WTC11 (cell line): Measurements from ENCODE around the gene INF2. TPM values are rescaled to one million over a fixed set of nuclear protein-coding genes. Genes with fewer than 3 reads are reported as not detected.
A peak's percentile ranks its signal among the peaks of the same experiment; 100 is the strongest.

Source experiments
- ATAC-seq: fragments of 200-7000 bp; cut with Tn5 transposase; 2 replicates; pipeline ENCODE4 v1.10.0; 2021; ENCODE audit warnings: mild to moderate bottlenecking, moderate library complexity
- CTCF ChIA-PET: fragments of 300-600 bp; sonication (Branson Sonifier 250); formaldehyde crosslinking; loops from one replicate; lab custom pipeline; 2021; ENCODE audit warnings: antibody characterized with exemption; lab: Charles Lee
- POLR2A ChIA-PET: fragments of 350-600 bp; sonication (Branson Sonifier 250); formaldehyde crosslinking; loops from one replicate; lab custom pipeline; 2021; ENCODE audit warnings: antibody characterized with exemption; lab: Charles Lee
- DNase-seq: peaks from one replicate; pipeline ENCODE4 v3.0.0; 2021; ENCODE audit warnings: low spot score
- H3K27ac Mint-ChIP-seq: 2 replicates; pipeline ENCODE4 v1.8.0; 2021; ENCODE audit warnings: mixed read lengths
- H3K27me3 Mint-ChIP-seq: 2 replicates; pipeline ENCODE4 v1.8.0; 2021; ENCODE audit warnings: low read depth, mild to moderate bottlenecking, moderate library complexity, mixed read lengths
- H3K36me3 Mint-ChIP-seq: 2 replicates; pipeline ENCODE4 v1.8.0; 2021; ENCODE audit warnings: mixed read lengths
- H3K4me1 Mint-ChIP-seq: 2 replicates; pipeline ENCODE4 v1.8.0; 2022; ENCODE audit warnings: mixed read lengths
- H3K4me3 Mint-ChIP-seq: 2 replicates; pipeline ENCODE4 v1.8.0; 2021; ENCODE audit warnings: mild to moderate bottlenecking, moderate library complexity, mixed read lengths
- H3K9me3 Mint-ChIP-seq: 2 replicates; pipeline ENCODE4 v1.8.0; 2021; ENCODE audit warnings: mixed read lengths
- ATF1 ChIP-seq: sonication (generic); formaldehyde crosslinking; IDR thresholded peaks from 2 replicates; pipeline ENCODE4 v1.8.1; 2023; ENCODE audit warnings: mild to moderate bottlenecking, moderate library complexity, missing genetic modification reagents
- EMX1 ChIP-seq: fragments of 250-450 bp; sonication (Bioruptor Pico); IDR thresholded peaks from 2 replicates; pipeline ENCODE4 v1.8.0; 2021; ENCODE audit warnings: mild to moderate bottlenecking
- FOXP1 ChIP-seq: sonication (generic); formaldehyde crosslinking; IDR thresholded peaks from 2 replicates; pipeline ENCODE4 v1.8.0; 2022; ENCODE audit warnings: missing genetic modification reagents, mild to moderate bottlenecking, moderate library complexity, borderline replicate concordance
- GTF2I ChIP-seq: fragments of 250-450 bp; sonication (Bioruptor Pico); conservative IDR thresholded peaks from 2 replicates; pipeline ENCODE4 v1.4.0; 2021; ENCODE audit warnings: mild to moderate bottlenecking
- JAZF1 ChIP-seq: fragments of 250-450 bp; sonication (Bioruptor Pico); IDR thresholded peaks from 2 replicates; pipeline ENCODE4 v1.9.0; 2021; ENCODE audit warnings: moderate library complexity, mild to moderate bottlenecking, inconsistent platforms
- MYBL2 ChIP-seq: sonication (generic); formaldehyde crosslinking; IDR thresholded peaks from 2 replicates; pipeline ENCODE4 v1.8.1; 2023; ENCODE audit warnings: mild to moderate bottlenecking, moderate library complexity, missing genetic modification reagents
- SOX15 ChIP-seq: fragments of 250-450 bp; sonication (Bioruptor Pico); IDR thresholded peaks from 2 replicates; pipeline ENCODE4 v1.9.0; 2021; ENCODE audit warnings: mild to moderate bottlenecking
- SP1 ChIP-seq: sonication (generic); formaldehyde crosslinking; conservative IDR thresholded peaks from 2 replicates; pipeline ENCODE4 v1.8.1; 2022; ENCODE audit warnings: missing genetic modification reagents
- TEAD1 ChIP-seq: sonication (generic); formaldehyde crosslinking; IDR thresholded peaks from 2 replicates; pipeline ENCODE4 v1.8.0; 2022; ENCODE audit warnings: mild to moderate bottlenecking, missing genetic modification reagents
- ZNF232 ChIP-seq: sonication (generic); formaldehyde crosslinking; IDR thresholded peaks from 2 replicates; pipeline ENCODE4 v1.8.0; 2022; ENCODE audit warnings: mild to moderate bottlenecking, missing genetic modification reagents
- ZNF671 ChIP-seq: fragments of 250-450 bp; sonication (Bioruptor Pico); IDR thresholded peaks from 2 replicates; pipeline ENCODE4 v1.8.0; 2021; ENCODE audit warnings: mild to moderate bottlenecking
- total RNA-seq: library from RNA; stranded (reverse); gene quantifications from 3 replicates; pipeline ENCODE4 v1.2.3, GENCODE V29; 2021
- TF ChIP-seq, protein P1 (sequence below): fragments of 250-450 bp; sonication (Bioruptor Pico); IDR thresholded peaks from 2 replicates; pipeline ENCODE4 v1.9.0; 2021; ENCODE audit warnings: mild to moderate bottlenecking
- TF ChIP-seq, protein P2 (sequence below): sonication (generic); formaldehyde crosslinking; IDR thresholded peaks from 2 replicates; pipeline ENCODE4 v1.8.0; 2023; ENCODE audit warnings: missing genetic modification reagents, mild to moderate bottlenecking, borderline replicate concordance
- TF ChIP-seq, protein P3 (sequence below): fragments of 250-450 bp; sonication (Bioruptor Pico); IDR thresholded peaks from 2 replicates; pipeline ENCODE4 v1.9.0; 2021; ENCODE audit warnings: mild to moderate bottlenecking
- TF ChIP-seq, protein P4 (sequence below): fragments of 250-450 bp; sonication (Bioruptor Pico); IDR thresholded peaks from 2 replicates; pipeline ENCODE4 v1.9.0; 2021; ENCODE audit warnings: mild to moderate bottlenecking, borderline replicate concordance
- TF ChIP-seq, protein P5 (sequence below): fragments of 250-450 bp; sonication (Bioruptor Pico); IDR thresholded peaks from 2 replicates; pipeline ENCODE4 v1.8.0; 2021; ENCODE audit warnings: mild to moderate bottlenecking

Gene INF2
- total RNA-seq, 1 experiment from 2014 or later = 82.4 TPM

DNA sequence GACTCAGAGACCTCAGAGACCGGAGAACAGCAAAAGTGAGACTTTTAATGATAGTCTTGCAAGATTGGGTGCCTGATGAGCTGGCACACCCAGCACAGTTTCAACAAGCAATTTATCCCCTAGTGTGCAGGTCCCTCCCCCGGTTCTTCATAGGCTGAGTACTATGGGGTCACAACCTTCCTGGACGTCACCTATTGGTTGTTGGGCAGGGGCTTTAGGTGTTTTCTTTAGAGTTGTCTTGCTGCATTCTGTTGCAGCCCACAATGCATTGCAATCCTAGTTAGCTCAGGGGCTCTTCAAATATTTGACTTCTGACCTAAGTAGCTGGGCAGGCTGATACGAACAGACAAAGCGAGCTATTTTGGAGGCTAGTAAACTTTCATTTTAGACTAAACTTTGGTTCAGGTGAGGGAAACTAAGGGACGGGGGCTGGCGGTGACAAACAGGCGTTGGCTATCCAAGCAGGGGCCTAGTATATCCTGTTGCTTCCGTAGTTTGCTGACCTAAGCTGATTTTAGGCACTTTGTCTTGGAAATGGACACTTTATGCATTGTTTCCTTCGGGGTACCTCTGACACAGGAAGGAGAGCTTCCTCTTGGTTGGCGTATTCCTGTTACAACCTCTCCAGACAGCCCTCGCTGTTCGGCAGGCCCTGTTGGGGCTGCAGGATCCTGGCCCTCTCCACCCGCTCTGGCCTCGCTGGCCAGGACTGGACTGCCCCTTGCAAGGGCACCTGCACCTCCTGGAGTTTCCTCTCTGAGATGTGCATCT, 77.6 kb downstream of the INF2 start:
- H3K36me3 Mint-ChIP-seq = peaks cover 27% of the 10 kb centered on the region
- peaks cover 17% of the 10 kb centered on the region for H3K4me1 Mint-ChIP-seq
- peaks cover 17% of the 10 kb centered on the region for H3K9me3 Mint-ChIP-seq
- ChIA-PET POLR2A (no interaction called here), CTCF (interaction anchor here (1.2 to 2.3 kb wide), 2 partner anchors 14 to 60 kb away, joined by 7 to 8 read pairs; partner anchors contain the start of gene SIVA1)
- DNase-seq (no peak), ATAC-seq (no peak)
- peak overlapping the region; percentile 50 for H3K4me3 Mint-ChIP-seq
- H3K27me3 Mint-ChIP-seq = no peaks in the 10 kb centered on the region; the same call in 1 of the 2 replicates
- TF ChIP-seq FOXP1 (CRISPR knock-in tag) (no peak), JAZF1 (CRISPR knock-in tag) (no peak), EMX1 (CRISPR knock-in tag) (no peak), SP1 (CRISPR knock-in tag) (no peak), ZNF232 (CRISPR knock-in tag) (no peak), SOX15 (CRISPR knock-in tag) (no peak)
- TF ChIP-seq, protein P1, sequence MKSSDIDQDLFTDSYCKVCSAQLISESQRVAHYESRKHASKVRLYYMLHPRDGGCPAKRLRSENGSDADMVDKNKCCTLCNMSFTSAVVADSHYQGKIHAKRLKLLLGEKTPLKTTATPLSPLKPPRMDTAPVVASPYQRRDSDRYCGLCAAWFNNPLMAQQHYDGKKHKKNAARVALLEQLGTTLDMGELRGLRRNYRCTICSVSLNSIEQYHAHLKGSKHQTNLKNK (CRISPR knock-in tag) = no peak
- TF ChIP-seq, protein P2, sequence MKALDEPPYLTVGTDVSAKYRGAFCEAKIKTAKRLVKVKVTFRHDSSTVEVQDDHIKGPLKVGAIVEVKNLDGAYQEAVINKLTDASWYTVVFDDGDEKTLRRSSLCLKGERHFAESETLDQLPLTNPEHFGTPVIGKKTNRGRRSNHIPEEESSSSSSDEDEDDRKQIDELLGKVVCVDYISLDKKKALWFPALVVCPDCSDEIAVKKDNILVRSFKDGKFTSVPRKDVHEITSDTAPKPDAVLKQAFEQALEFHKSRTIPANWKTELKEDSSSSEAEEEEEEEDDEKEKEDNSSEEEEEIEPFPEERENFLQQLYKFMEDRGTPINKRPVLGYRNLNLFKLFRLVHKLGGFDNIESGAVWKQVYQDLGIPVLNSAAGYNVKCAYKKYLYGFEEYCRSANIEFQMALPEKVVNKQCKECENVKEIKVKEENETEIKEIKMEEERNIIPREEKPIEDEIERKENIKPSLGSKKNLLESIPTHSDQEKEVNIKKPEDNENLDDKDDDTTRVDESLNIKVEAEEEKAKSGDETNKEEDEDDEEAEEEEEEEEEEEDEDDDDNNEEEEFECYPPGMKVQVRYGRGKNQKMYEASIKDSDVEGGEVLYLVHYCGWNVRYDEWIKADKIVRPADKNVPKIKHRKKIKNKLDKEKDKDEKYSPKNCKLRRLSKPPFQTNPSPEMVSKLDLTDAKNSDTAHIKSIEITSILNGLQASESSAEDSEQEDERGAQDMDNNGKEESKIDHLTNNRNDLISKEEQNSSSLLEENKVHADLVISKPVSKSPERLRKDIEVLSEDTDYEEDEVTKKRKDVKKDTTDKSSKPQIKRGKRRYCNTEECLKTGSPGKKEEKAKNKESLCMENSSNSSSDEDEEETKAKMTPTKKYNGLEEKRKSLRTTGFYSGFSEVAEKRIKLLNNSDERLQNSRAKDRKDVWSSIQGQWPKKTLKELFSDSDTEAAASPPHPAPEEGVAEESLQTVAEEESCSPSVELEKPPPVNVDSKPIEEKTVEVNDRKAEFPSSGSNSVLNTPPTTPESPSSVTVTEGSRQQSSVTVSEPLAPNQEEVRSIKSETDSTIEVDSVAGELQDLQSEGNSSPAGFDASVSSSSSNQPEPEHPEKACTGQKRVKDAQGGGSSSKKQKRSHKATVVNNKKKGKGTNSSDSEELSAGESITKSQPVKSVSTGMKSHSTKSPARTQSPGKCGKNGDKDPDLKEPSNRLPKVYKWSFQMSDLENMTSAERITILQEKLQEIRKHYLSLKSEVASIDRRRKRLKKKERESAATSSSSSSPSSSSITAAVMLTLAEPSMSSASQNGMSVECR (CRISPR knock-in tag) = no peak
- TF ChIP-seq, protein P3, sequence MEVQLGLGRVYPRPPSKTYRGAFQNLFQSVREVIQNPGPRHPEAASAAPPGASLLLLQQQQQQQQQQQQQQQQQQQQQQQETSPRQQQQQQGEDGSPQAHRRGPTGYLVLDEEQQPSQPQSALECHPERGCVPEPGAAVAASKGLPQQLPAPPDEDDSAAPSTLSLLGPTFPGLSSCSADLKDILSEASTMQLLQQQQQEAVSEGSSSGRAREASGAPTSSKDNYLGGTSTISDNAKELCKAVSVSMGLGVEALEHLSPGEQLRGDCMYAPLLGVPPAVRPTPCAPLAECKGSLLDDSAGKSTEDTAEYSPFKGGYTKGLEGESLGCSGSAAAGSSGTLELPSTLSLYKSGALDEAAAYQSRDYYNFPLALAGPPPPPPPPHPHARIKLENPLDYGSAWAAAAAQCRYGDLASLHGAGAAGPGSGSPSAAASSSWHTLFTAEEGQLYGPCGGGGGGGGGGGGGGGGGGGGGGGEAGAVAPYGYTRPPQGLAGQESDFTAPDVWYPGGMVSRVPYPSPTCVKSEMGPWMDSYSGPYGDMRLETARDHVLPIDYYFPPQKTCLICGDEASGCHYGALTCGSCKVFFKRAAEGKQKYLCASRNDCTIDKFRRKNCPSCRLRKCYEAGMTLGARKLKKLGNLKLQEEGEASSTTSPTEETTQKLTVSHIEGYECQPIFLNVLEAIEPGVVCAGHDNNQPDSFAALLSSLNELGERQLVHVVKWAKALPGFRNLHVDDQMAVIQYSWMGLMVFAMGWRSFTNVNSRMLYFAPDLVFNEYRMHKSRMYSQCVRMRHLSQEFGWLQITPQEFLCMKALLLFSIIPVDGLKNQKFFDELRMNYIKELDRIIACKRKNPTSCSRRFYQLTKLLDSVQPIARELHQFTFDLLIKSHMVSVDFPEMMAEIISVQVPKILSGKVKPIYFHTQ = no peak
- TF ChIP-seq, protein P4, sequence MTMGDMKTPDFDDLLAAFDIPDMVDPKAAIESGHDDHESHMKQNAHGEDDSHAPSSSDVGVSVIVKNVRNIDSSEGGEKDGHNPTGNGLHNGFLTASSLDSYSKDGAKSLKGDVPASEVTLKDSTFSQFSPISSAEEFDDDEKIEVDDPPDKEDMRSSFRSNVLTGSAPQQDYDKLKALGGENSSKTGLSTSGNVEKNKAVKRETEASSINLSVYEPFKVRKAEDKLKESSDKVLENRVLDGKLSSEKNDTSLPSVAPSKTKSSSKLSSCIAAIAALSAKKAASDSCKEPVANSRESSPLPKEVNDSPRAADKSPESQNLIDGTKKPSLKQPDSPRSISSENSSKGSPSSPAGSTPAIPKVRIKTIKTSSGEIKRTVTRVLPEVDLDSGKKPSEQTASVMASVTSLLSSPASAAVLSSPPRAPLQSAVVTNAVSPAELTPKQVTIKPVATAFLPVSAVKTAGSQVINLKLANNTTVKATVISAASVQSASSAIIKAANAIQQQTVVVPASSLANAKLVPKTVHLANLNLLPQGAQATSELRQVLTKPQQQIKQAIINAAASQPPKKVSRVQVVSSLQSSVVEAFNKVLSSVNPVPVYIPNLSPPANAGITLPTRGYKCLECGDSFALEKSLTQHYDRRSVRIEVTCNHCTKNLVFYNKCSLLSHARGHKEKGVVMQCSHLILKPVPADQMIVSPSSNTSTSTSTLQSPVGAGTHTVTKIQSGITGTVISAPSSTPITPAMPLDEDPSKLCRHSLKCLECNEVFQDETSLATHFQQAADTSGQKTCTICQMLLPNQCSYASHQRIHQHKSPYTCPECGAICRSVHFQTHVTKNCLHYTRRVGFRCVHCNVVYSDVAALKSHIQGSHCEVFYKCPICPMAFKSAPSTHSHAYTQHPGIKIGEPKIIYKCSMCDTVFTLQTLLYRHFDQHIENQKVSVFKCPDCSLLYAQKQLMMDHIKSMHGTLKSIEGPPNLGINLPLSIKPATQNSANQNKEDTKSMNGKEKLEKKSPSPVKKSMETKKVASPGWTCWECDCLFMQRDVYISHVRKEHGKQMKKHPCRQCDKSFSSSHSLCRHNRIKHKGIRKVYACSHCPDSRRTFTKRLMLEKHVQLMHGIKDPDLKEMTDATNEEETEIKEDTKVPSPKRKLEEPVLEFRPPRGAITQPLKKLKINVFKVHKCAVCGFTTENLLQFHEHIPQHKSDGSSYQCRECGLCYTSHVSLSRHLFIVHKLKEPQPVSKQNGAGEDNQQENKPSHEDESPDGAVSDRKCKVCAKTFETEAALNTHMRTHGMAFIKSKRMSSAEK = no peak
- peak overlapping the region; percentile 31; the same call in 1 of the 2 replicates for H3K27ac Mint-ChIP-seq

DNA sequence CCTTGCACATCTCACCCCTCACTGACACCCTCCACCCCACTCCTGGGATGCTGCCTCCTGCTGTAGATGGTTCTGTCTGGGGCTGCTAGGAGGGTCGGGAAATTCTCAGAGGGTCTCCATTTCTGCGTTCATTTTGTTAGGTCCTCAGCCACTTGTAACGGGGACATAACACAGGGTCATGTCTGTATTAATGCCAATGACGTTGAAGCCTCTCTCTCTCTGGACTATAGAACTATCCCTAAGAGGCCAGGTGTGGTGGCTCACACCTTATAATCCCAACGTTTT, 78.2 kb downstream of the INF2 start:
- Mint-ChIP-seq H3K4me3 (no peak overlapping the region), H3K27ac (no peak overlapping the region), H3K4me1 (peaks cover 17% of the 10 kb centered on the region), H3K27me3 (no peaks in the 10 kb centered on the region; the same call in 1 of the 2 replicates), H3K36me3 (peaks cover 29% of the 10 kb centered on the region), H3K9me3 (peaks cover 17% of the 10 kb centered on the region)
- no peak for DNase-seq
- CTCF ChIA-PET = interaction anchor here (1.2 to 2.3 kb wide), 3 partner anchors 8 to 59 kb away, joined by 7 to 10 read pairs (median 8); partner anchors contain the start of gene SIVA1
- TF ChIP-seq, protein P2 (CRISPR knock-in tag) = no peak
- no peak for TF ChIP-seq ATF1
- no peak for TF ChIP-seq ZNF232 (CRISPR knock-in tag)
- no peak for TF ChIP-seq GTF2I (CRISPR knock-in tag)
- no peak for TF ChIP-seq ZNF671 (CRISPR knock-in tag)
- TF ChIP-seq MYBL2 (CRISPR knock-in tag) = no peak
- TF ChIP-seq TEAD1 = no peak
- TF ChIP-seq, protein P5, sequence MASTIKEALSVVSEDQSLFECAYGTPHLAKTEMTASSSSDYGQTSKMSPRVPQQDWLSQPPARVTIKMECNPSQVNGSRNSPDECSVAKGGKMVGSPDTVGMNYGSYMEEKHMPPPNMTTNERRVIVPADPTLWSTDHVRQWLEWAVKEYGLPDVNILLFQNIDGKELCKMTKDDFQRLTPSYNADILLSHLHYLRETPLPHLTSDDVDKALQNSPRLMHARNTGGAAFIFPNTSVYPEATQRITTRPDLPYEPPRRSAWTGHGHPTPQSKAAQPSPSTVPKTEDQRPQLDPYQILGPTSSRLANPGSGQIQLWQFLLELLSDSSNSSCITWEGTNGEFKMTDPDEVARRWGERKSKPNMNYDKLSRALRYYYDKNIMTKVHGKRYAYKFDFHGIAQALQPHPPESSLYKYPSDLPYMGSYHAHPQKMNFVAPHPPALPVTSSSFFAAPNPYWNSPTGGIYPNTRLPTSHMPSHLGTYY (CRISPR knock-in tag) = no peak
- POLR2A ChIA-PET = interaction anchor here (1.9 kb wide), 1 partner anchor 27 kb away, joined by 4 read pairs; no protein-coding TSS in a partner anchor
- ATAC-seq = no peak
